ENCODE measurements around the gene F13A1. TPM values are rescaled to one million over a fixed set of nuclear protein-coding genes. Genes with fewer than 3 reads are reported as not detected.

Gene F13A1
- total and polyA plus RNA-seq, 8 donors = 6.9 to 74.7 (median 35.9) TPM

DNA sequence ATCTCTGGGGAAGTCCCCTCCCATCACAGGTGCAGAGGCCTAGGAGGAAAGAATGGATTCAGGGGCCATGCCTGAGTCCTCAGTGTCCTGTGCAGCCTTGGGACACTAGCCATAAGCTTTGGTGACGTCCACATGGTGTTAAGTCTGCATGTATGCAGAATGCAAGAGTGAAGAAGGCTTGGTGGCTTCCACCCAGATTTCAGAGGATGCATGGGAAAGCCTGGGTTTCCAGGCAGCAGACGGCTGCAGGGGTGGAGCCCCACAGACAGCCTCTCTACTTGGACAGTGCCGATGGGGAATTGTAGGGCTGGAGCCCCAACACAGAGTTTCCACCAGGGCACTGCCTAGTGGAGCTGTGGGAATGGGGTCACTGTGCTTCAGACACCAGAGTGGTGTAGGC lies 196.7 kb downstream of the F13A1 start:
- TF ChIP-seq POLR2A (IDR thresholded peaks at IDR 0.05) (no peak), CTCF (IDR thresholded peaks at IDR 0.05) (no peak), POLR2AphosphoS5 (IDR thresholded peaks at IDR 0.05) (no peak), EP300 (IDR thresholded peaks at IDR 0.05) (no peak)
- Histone ChIP-seq H3K4me3 (no peak overlapping the region), H3K4me1 (no peaks in the 10 kb centered on the region), H3K9me3 (peaks cover 0 to 31% (median 20%) of the 10 kb centered on the region in 4 donors), H3K36me3 (no peaks in the 10 kb centered on the region), H3K27me3 (no peaks in the 10 kb centered on the region), H3K27ac (no peak overlapping the region)
- intact Hi-C loops (cut with DNase I; ENCODE audit: low total_unique reads) = no loop called here
- WGBS, 5 donors = 38 to 67% (median 60%) methylated on average over 3 of the region's 3 CpGs
- no peak for DNase-seq

- no peak overlapping the region for H3K4me3 ChIP-seq
These were observed 198.5 kb downstream of the F13A1 start for GRCh38 chr6:6121943-6122342.

GRCh38 chr6:6105472-6106036 lies 214.9 kb downstream of the F13A1 start:
- Histone ChIP-seq H3K36me3 (no peaks in the 10 kb centered on the region), H3K27me3 (no peaks in the 10 kb centered on the region), H3K9me3 (peaks cover 0 to 25% (median 10%) of the 10 kb centered on the region in 4 donors), H3K4me3 (no peak overlapping the region), H3K27ac (no peak overlapping the region), H3K4me1 (no peaks in the 10 kb centered on the region)
- intact Hi-C loops (cut with DNase I; ENCODE audit: low total_unique reads) = no loop called here
- no peak for DNase-seq
- TF ChIP-seq EP300 (IDR thresholded peaks at IDR 0.05) = no peak
- TF ChIP-seq POLR2A (IDR thresholded peaks at IDR 0.05) = no peak
- TF ChIP-seq POLR2AphosphoS5 (IDR thresholded peaks at IDR 0.05) = no peak
- TF ChIP-seq CTCF (IDR thresholded peaks at IDR 0.05) = no peak

More at GRCh38 chr6:6121943-6122342, 198.5 kb downstream of the F13A1 start:
- Histone ChIP-seq H3K27ac (no peak overlapping the region), H3K4me1 (no peaks in the 10 kb centered on the region), H3K36me3 (no peaks in the 10 kb centered on the region), H3K27me3 (no peaks in the 10 kb centered on the region), H3K9me3 (peaks cover 0 to 31% (median 27%) of the 10 kb centered on the region in 4 donors)
- no peak for TF ChIP-seq EP300 (IDR thresholded peaks at IDR 0.05)
- TF ChIP-seq CTCF (IDR thresholded peaks at IDR 0.05) = no peak
- no peak for TF ChIP-seq POLR2AphosphoS5 (IDR thresholded peaks at IDR 0.05)
- TF ChIP-seq POLR2A (IDR thresholded peaks at IDR 0.05) = no peak
- 80 to 100% (median 95%) methylated on average over 1 of the region's 1 CpG for WGBS, 5 donors
- intact Hi-C loops (cut with DNase I; ENCODE audit: low total_unique reads) = no loop called here
- no peak for DNase-seq

Small RNA genes within 50 kb of the gene (small RNA-seq; reads per million reads assigned to genes)
- 0.10 to 3.1 (median 1.4) reads per million in 4 donors for gene MIR7853

Data from stomach (tissue), 9 donors.